Measurements from ENCODE around the gene FAM120A. TPM values are rescaled to one million over a fixed set of nuclear protein-coding genes. Genes with fewer than 3 reads are reported as not detected.

The FAM120A gene
- total RNA-seq, 2 donors from 2014 or later = 86.3 to 90.6 TPM

- H3K27me3 ChIP-seq (replicated peaks; ENCODE audit: insufficient read depth) = no peaks in the 10 kb centered on the region
- 77% methylated on average over 3 of the region's 3 CpGs for WGBS
- no peak for DNase-seq (ENCODE audit: low spot score)
- intact Hi-C loops (cut with DNase I) = no loop called here
- no peaks in the 10 kb centered on the region for H3K9me3 ChIP-seq
- no peak overlapping the region for H3K27ac ChIP-seq
- H3K36me3 ChIP-seq = no peaks in the 10 kb centered on the region
- TF ChIP-seq POLR2A (IDR thresholded peaks at IDR 0.05) = no peak
- no peak for TF ChIP-seq CTCF (IDR thresholded peaks at IDR 0.05)
- no peak for TF ChIP-seq POLR2AphosphoS5 (IDR thresholded peaks at IDR 0.05)
- peaks cover 31% of the 10 kb centered on the region for H3K4me1 ChIP-seq (replicated peaks)
- no peak overlapping the region for H3K4me3 ChIP-seq
Measured at GRCh38 chr9:93582550-93582949, 131.1 kb downstream of the FAM120A start.

- no peak for TF ChIP-seq POLR2A (IDR thresholded peaks at IDR 0.05)
- no peak for TF ChIP-seq POLR2AphosphoS5 (IDR thresholded peaks at IDR 0.05)
- TF ChIP-seq CTCF (IDR thresholded peaks at IDR 0.05) = no peak
Measured at GRCh38 chr9:93585259-93585658, 133.8 kb downstream of the FAM120A start.

GRCh38 chr9:93585695-93586094, 134.2 kb downstream of the FAM120A start:
- Histone ChIP-seq H3K27ac (no peak overlapping the region), H3K27me3 (replicated peaks; ENCODE audit: insufficient read depth) (no peaks in the 10 kb centered on the region), H3K4me1 (replicated peaks) (peaks cover 6% of the 10 kb centered on the region), H3K36me3 (no peaks in the 10 kb centered on the region), H3K9me3 (no peaks in the 10 kb centered on the region), H3K4me3 (no peak overlapping the region)
- 71% methylated on average over 4 of the region's 4 CpGs for WGBS
- TF ChIP-seq POLR2AphosphoS5 (IDR thresholded peaks at IDR 0.05) = no peak
- no peak for TF ChIP-seq POLR2A (IDR thresholded peaks at IDR 0.05)
- no peak for TF ChIP-seq CTCF (IDR thresholded peaks at IDR 0.05)
- DNase-seq (ENCODE audit: low spot score) = no peak
- intact Hi-C loops (cut with DNase I) = no loop called here

More at GRCh38 chr9:93585259-93585658, 133.8 kb downstream of the FAM120A start:
- intact Hi-C loops (cut with DNase I) = no loop called here
- Histone ChIP-seq H3K36me3 (no peaks in the 10 kb centered on the region), H3K9me3 (no peaks in the 10 kb centered on the region), H3K4me3 (no peak overlapping the region), H3K27ac (no peak overlapping the region), H3K27me3 (replicated peaks; ENCODE audit: insufficient read depth) (no peaks in the 10 kb centered on the region), H3K4me1 (replicated peaks) (peaks cover 10% of the 10 kb centered on the region)
- 96% methylated on average over 4 of the region's 4 CpGs for WGBS
- DNase-seq (ENCODE audit: low spot score) = no peak

- 75% methylated on average over 13 of the region's 13 CpGs for WGBS
- no peak overlapping the region for H3K27ac ChIP-seq
Measured at GRCh38 chr9:93586290-93587057, 135.0 kb downstream of the FAM120A start.

More at GRCh38 chr9:93586290-93587057, 135.0 kb downstream of the FAM120A start:
- intact Hi-C loops (cut with DNase I) = no loop called here
- DNase-seq (ENCODE audit: low spot score) = no peak
- Histone ChIP-seq H3K4me3 (no peak overlapping the region), H3K4me1 (replicated peaks) (peaks cover under 1% of the 10 kb centered on the region), H3K27me3 (replicated peaks; ENCODE audit: insufficient read depth) (no peaks in the 10 kb centered on the region), H3K36me3 (no peaks in the 10 kb centered on the region), H3K9me3 (no peaks in the 10 kb centered on the region)
- TF ChIP-seq POLR2AphosphoS5 (IDR thresholded peaks at IDR 0.05) = no peak
- TF ChIP-seq POLR2A (IDR thresholded peaks at IDR 0.05) = no peak
- no peak for TF ChIP-seq CTCF (IDR thresholded peaks at IDR 0.05)

All from prostate gland (tissue), 2 donors.